NCI-H748 (cell line): ENCODE results near the gene CEP63.
"Not testable (repeated sequence)": the region's sequence is repeated elsewhere in the genome, so short reads cannot be mapped to it uniquely, and the experiment has no call there.

Source experiments
- DNase-seq: peaks from one replicate; lab custom pipeline; 2025; ENCODE audit not compliant: unreplicated experiment; lab: John Stamatoyannopoulos, UW

Gene CEP63

GRCh38 chr3:134567605-134568004, 81.7 kb downstream of the CEP63 start:
- DNase-seq, result no peak

GRCh38 chr3:134568790-134569189, 82.9 kb downstream of the CEP63 start:
- DNase-seq, result no peak

GRCh38 chr3:134569899-134570298, 84.0 kb downstream of the CEP63 start:
- DNase-seq, result not testable (repeated sequence)

- no peak for DNase-seq
Observed at GRCh38 chr3:134576426-134576825, 90.6 kb downstream of the CEP63 start.

- no peak for DNase-seq
Observed at GRCh38 chr3:134576831-134577230, 91.0 kb downstream of the CEP63 start.

- no peak for DNase-seq
Observed at GRCh38 chr3:134579141-134579665, 93.3 kb downstream of the CEP63 start.

- no peak for DNase-seq
Observed at GRCh38 chr3:134590766-134591165, 104.9 kb downstream of the CEP63 start.

- no peak for DNase-seq
Observed at GRCh38 chr3:134592806-134593205, 106.9 kb downstream of the CEP63 start.

- peak; percentile 67 for DNase-seq
Observed at GRCh38 chr3:134594331-134594741, 108.5 kb downstream of the CEP63 start.

- not testable (repeated sequence) for DNase-seq
Observed at GRCh38 chr3:134594986-134595385, 109.1 kb downstream of the CEP63 start.

- no peak for DNase-seq
Observed at GRCh38 chr3:134597390-134597970, 111.6 kb downstream of the CEP63 start.

GRCh38 chr3:134598763-134599545, 113.1 kb downstream of the CEP63 start:
- DNase-seq, result no peak

GRCh38 chr3:134600206-134600605, 114.3 kb downstream of the CEP63 start:
- DNase-seq, result no peak

GRCh38 chr3:134600685-134601463, 115.0 kb downstream of the CEP63 start:
- DNase-seq, result peak; percentile 69

- peak; percentile 85 for DNase-seq
Observed at GRCh38 chr3:134601539-134602439, 115.9 kb downstream of the CEP63 start.

- no peak for DNase-seq
Observed at GRCh38 chr3:134602440-134602814, 116.6 kb downstream of the CEP63 start.

- DNase-seq, result no peak
Observed at GRCh38 chr3:134603480-134603879, 117.6 kb downstream of the CEP63 start.

GRCh38 chr3:134603956-134604355, 118.1 kb downstream of the CEP63 start:
- no peak for DNase-seq

- no peak for DNase-seq
Observed at GRCh38 chr3:134605556-134605955, 119.7 kb downstream of the CEP63 start.
